ENCODE data around the gene PDE4D.

DNA sequence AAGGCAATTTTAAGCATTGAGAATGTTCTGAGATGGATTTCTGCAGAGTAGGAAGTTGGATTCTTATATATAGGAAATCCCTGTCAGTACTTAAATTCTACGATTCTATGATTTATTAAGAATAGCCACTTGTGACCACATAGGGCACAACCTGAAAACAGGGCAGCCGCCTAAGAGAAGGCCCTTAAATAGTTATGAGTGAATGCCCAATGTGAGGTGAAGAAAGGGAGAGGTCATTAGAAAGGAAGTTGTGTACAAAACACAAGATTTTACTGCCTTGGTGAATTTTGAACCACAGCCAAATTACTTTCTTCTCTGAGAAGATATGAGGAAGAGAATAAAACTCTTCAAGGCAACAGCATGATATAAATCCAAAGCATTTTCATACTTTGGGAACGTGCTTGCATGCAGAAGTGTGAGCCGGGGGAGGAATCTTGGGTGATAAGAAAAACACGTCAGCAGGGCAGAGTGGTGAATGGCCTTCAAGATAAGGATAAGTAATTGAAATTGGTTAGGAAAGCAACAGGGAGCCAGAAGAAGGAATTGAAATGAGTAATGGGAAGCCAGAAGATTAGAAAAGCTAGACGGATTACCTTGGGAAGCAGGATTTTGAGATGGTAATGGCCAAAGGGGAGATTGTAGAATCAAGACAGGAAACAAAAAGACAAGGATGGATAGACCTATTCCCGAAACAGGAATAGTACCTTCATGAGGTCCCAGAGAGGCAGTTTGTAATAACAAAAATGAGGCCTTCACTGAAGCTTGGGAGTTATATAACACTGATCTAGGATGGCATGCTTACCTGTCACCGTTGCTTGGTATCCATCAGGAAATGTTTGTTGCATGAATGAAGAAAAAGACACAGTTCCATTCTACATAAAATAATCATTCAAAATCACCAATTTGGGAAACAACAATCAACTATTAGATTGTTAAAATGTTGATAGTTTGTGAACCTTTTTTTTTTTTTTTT, 244.3 kb downstream of the PDE4D start:
- TF ChIP-seq, protein P1, sequence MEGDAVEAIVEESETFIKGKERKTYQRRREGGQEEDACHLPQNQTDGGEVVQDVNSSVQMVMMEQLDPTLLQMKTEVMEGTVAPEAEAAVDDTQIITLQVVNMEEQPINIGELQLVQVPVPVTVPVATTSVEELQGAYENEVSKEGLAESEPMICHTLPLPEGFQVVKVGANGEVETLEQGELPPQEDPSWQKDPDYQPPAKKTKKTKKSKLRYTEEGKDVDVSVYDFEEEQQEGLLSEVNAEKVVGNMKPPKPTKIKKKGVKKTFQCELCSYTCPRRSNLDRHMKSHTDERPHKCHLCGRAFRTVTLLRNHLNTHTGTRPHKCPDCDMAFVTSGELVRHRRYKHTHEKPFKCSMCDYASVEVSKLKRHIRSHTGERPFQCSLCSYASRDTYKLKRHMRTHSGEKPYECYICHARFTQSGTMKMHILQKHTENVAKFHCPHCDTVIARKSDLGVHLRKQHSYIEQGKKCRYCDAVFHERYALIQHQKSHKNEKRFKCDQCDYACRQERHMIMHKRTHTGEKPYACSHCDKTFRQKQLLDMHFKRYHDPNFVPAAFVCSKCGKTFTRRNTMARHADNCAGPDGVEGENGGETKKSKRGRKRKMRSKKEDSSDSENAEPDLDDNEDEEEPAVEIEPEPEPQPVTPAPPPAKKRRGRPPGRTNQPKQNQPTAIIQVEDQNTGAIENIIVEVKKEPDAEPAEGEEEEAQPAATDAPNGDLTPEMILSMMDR (IDR thresholded peaks at IDR 0.05): no peak
- TF ChIP-seq FOXP1 (CRISPR knock-in tag; IDR thresholded peaks at IDR 0.05; ENCODE audit: borderline replicate concordance): no peak
- no peak for TF ChIP-seq ZNF121 (CRISPR knock-in tag; IDR thresholded peaks at IDR 0.05)
- TF ChIP-seq, protein P2, sequence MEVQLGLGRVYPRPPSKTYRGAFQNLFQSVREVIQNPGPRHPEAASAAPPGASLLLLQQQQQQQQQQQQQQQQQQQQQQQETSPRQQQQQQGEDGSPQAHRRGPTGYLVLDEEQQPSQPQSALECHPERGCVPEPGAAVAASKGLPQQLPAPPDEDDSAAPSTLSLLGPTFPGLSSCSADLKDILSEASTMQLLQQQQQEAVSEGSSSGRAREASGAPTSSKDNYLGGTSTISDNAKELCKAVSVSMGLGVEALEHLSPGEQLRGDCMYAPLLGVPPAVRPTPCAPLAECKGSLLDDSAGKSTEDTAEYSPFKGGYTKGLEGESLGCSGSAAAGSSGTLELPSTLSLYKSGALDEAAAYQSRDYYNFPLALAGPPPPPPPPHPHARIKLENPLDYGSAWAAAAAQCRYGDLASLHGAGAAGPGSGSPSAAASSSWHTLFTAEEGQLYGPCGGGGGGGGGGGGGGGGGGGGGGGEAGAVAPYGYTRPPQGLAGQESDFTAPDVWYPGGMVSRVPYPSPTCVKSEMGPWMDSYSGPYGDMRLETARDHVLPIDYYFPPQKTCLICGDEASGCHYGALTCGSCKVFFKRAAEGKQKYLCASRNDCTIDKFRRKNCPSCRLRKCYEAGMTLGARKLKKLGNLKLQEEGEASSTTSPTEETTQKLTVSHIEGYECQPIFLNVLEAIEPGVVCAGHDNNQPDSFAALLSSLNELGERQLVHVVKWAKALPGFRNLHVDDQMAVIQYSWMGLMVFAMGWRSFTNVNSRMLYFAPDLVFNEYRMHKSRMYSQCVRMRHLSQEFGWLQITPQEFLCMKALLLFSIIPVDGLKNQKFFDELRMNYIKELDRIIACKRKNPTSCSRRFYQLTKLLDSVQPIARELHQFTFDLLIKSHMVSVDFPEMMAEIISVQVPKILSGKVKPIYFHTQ (CRISPR knock-in tag; IDR thresholded peaks at IDR 0.05): no peak
- TF ChIP-seq CREB1 (CRISPR knock-in tag; IDR thresholded peaks at IDR 0.05): no peak
- TF ChIP-seq, protein P3, sequence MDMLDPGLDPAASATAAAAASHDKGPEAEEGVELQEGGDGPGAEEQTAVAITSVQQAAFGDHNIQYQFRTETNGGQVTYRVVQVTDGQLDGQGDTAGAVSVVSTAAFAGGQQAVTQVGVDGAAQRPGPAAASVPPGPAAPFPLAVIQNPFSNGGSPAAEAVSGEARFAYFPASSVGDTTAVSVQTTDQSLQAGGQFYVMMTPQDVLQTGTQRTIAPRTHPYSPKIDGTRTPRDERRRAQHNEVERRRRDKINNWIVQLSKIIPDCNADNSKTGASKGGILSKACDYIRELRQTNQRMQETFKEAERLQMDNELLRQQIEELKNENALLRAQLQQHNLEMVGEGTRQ (CRISPR knock-in tag; IDR thresholded peaks at IDR 0.05): no peak
- TF ChIP-seq, protein P4, sequence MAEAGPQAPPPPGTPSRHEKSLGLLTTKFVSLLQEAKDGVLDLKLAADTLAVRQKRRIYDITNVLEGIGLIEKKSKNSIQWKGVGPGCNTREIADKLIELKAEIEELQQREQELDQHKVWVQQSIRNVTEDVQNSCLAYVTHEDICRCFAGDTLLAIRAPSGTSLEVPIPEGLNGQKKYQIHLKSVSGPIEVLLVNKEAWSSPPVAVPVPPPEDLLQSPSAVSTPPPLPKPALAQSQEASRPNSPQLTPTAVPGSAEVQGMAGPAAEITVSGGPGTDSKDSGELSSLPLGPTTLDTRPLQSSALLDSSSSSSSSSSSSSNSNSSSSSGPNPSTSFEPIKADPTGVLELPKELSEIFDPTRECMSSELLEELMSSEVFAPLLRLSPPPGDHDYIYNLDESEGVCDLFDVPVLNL (CRISPR knock-in tag; IDR thresholded peaks at IDR 0.05; ENCODE audit: borderline replicate concordance, low read depth): no peak
- TF ChIP-seq KAT7 (CRISPR knock-in tag; IDR thresholded peaks at IDR 0.05; ENCODE audit: borderline replicate concordance): no peak
- TF ChIP-seq, protein P5, sequence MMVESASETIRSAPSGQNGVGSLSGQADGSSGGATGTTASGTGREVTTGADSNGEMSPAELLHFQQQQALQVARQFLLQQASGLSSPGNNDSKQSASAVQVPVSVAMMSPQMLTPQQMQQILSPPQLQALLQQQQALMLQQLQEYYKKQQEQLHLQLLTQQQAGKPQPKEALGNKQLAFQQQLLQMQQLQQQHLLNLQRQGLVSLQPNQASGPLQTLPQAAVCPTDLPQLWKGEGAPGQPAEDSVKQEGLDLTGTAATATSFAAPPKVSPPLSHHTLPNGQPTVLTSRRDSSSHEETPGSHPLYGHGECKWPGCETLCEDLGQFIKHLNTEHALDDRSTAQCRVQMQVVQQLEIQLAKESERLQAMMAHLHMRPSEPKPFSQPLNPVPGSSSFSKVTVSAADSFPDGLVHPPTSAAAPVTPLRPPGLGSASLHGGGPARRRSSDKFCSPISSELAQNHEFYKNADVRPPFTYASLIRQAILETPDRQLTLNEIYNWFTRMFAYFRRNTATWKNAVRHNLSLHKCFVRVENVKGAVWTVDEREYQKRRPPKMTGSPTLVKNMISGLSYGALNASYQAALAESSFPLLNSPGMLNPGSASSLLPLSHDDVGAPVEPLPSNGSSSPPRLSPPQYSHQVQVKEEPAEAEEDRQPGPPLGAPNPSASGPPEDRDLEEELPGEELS (CRISPR knock-in tag; IDR thresholded peaks at IDR 0.05): no peak
- TF ChIP-seq, protein P6, sequence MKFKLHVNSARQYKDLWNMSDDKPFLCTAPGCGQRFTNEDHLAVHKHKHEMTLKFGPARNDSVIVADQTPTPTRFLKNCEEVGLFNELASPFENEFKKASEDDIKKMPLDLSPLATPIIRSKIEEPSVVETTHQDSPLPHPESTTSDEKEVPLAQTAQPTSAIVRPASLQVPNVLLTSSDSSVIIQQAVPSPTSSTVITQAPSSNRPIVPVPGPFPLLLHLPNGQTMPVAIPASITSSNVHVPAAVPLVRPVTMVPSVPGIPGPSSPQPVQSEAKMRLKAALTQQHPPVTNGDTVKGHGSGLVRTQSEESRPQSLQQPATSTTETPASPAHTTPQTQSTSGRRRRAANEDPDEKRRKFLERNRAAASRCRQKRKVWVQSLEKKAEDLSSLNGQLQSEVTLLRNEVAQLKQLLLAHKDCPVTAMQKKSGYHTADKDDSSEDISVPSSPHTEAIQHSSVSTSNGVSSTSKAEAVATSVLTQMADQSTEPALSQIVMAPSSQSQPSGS (CRISPR knock-in tag; IDR thresholded peaks at IDR 0.05; ENCODE audit: borderline replicate concordance, low read depth): no peak
- TF ChIP-seq, protein P7, sequence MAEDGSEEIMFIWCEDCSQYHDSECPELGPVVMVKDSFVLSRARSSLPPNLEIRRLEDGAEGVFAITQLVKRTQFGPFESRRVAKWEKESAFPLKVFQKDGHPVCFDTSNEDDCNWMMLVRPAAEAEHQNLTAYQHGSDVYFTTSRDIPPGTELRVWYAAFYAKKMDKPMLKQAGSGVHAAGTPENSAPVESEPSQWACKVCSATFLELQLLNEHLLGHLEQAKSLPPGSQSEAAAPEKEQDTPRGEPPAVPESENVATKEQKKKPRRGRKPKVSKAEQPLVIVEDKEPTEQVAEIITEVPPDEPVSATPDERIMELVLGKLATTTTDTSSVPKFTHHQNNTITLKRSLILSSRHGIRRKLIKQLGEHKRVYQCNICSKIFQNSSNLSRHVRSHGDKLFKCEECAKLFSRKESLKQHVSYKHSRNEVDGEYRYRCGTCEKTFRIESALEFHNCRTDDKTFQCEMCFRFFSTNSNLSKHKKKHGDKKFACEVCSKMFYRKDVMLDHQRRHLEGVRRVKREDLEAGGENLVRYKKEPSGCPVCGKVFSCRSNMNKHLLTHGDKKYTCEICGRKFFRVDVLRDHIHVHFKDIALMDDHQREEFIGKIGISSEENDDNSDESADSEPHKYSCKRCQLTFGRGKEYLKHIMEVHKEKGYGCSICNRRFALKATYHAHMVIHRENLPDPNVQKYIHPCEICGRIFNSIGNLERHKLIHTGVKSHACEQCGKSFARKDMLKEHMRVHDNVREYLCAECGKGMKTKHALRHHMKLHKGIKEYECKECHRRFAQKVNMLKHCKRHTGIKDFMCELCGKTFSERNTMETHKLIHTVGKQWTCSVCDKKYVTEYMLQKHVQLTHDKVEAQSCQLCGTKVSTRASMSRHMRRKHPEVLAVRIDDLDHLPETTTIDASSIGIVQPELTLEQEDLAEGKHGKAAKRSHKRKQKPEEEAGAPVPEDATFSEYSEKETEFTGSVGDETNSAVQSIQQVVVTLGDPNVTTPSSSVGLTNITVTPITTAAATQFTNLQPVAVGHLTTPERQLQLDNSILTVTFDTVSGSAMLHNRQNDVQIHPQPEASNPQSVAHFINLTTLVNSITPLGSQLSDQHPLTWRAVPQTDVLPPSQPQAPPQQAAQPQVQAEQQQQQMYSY (CRISPR knock-in tag; IDR thresholded peaks at IDR 0.05): no peak
- TF ChIP-seq FOXJ3 (CRISPR knock-in tag; IDR thresholded peaks at IDR 0.05; ENCODE audit: borderline replicate concordance): no peak
